GM12878 (cell line): ENCODE results near the gene CNOT6L. TPM values are rescaled to one million over a fixed set of nuclear protein-coding genes. Genes with fewer than 3 reads are reported as not detected.

ENCODE experiments used
- BCL3 ChIP-seq: IDR thresholded peaks from 2 replicates; pipeline ENCODE4 v1.6.1; 2011; ENCODE audit warnings: borderline replicate concordance, low read depth, mild to moderate bottlenecking, moderate library complexity, low read length; ENCODE audit not compliant: insufficient read depth, poor library complexity, severe bottlenecking
- BHLHE40 ChIP-seq, 2 experiments: fragments of 450-650 bp in 1 of 2; IDR thresholded peaks; 2 replicates each; pipeline ENCODE4 v1.6.1; 2011 to 2017; ENCODE audit warnings: low read depth in 2 of 2, borderline replicate concordance in 1 of 2, improper control_type of control experiment in 1 of 2, low read length in 1 of 2, mild to moderate bottlenecking in 1 of 2
- CEBPZ ChIP-seq: fragments of 150-350 bp; IDR thresholded peaks from 2 replicates; pipeline ENCODE4 v1.6.1; 2016; ENCODE audit warnings: low read depth, low read length
- CHD2 ChIP-seq: IDR thresholded peaks from 2 replicates; pipeline ENCODE4 v1.6.1; 2011; ENCODE audit warnings: low read depth, low read length, improper control_type of control experiment, borderline replicate concordance
- EGR1 ChIP-seq, 2 experiments: IDR thresholded peaks; 1 replicate in 1 of 2; 2 replicates in 1 of 2; pipeline ENCODE4 v1.6.1; 2011 to 2012; ENCODE audit warnings: low read depth in 2 of 2, low read length in 2 of 2, borderline replicate concordance in 1 of 2, mild to moderate bottlenecking in 1 of 2, moderate library complexity in 1 of 2
- EZH2 ChIP-seq: IDR thresholded peaks from 2 replicates; pipeline ENCODE4 v1.6.1; 2012; ENCODE audit warnings: low read depth, mild to moderate bottlenecking, control low read depth, inconsistent platforms, low read length, borderline replicate concordance; ENCODE audit not compliant: control insufficient read depth
- GATAD2B ChIP-seq: fragments of 450-650 bp; conservative IDR thresholded peaks from 2 replicates; pipeline ENCODE4 v1.6.1; 2017; ENCODE audit warnings: low read depth, mild to moderate bottlenecking, moderate library complexity
- LARP7 ChIP-seq: fragments of 450-650 bp; IDR thresholded peaks from 2 replicates; pipeline ENCODE4 v1.6.1; 2017; ENCODE audit warnings: mild to moderate bottlenecking
- MEF2A ChIP-seq: IDR thresholded peaks from 2 replicates; pipeline ENCODE4 v1.6.1; 2011; ENCODE audit warnings: low read depth, mild to moderate bottlenecking, low read length, moderate library complexity; ENCODE audit not compliant: insufficient read depth
- MLLT1 ChIP-seq: fragments of 450-650 bp; IDR thresholded peaks from 2 replicates; pipeline ENCODE4 v1.6.1; 2016; ENCODE audit warnings: mild to moderate bottlenecking
- MTA2 ChIP-seq: fragments of 450-650 bp; IDR thresholded peaks from 2 replicates; pipeline ENCODE4 v1.6.1; 2016; ENCODE audit warnings: low read depth, mild to moderate bottlenecking, moderate library complexity
- MXI1 ChIP-seq: fragments of 150-350 bp; IDR thresholded peaks from 2 replicates; pipeline ENCODE4 v1.6.1; 2011; ENCODE audit warnings: low read depth, mild to moderate bottlenecking, inconsistent platforms, low read length, improper control_type of control experiment
- MYC ChIP-seq: IDR thresholded peaks from 2 replicates; pipeline ENCODE4 v1.6.1; 2011; ENCODE audit warnings: mild to moderate bottlenecking, low read length, moderate library complexity, inconsistent platforms; ENCODE audit not compliant: insufficient read depth, insufficient replicate concordance, insufficient read length, severe bottlenecking
- NR2F1 ChIP-seq: fragments of 450-650 bp; conservative IDR thresholded peaks from 2 replicates; pipeline ENCODE4 v1.6.1; 2017; ENCODE audit warnings: mild to moderate bottlenecking
- POLR2A ChIP-seq: IDR thresholded peaks from 2 replicates; pipeline ENCODE4 v1.6.1; 2011; ENCODE audit warnings: low read depth, mild to moderate bottlenecking, low read length
- POLR2AphosphoS5 ChIP-seq: IDR thresholded peaks from 2 replicates; pipeline ENCODE4 v1.6.1; 2011; ENCODE audit warnings: mild to moderate bottlenecking, low read length, inconsistent platforms
- SMAD5 ChIP-seq: IDR thresholded peaks from 2 replicates; pipeline ENCODE4 v1.6.1; 2016; ENCODE audit warnings: antibody characterized with exemption, low read depth
- SP1 ChIP-seq: IDR thresholded peaks from one replicate; pipeline ENCODE4 v1.6.1; 2011; ENCODE audit warnings: low read depth, low read length
- TAF1 ChIP-seq: IDR thresholded peaks from 2 replicates; pipeline ENCODE4 v1.6.1; 2011; ENCODE audit warnings: mild to moderate bottlenecking, low read depth, low read length, borderline replicate concordance
- TCF12 ChIP-seq: IDR thresholded peaks from 2 replicates; pipeline ENCODE4 v1.6.1; 2011; ENCODE audit warnings: low read depth, mild to moderate bottlenecking, low read length
- ZNF217 ChIP-seq: fragments of 450-650 bp; IDR thresholded peaks from 2 replicates; pipeline ENCODE4 v1.6.1; 2017; ENCODE audit warnings: antibody characterized with exemption, mild to moderate bottlenecking
- polyA plus RNA-seq, 11 experiments: library from polyadenylated mRNA; depleted of rRNA in 4 of 11; unstranded in 6 of 11; stranded (reverse) in 5 of 11; fragments of >200 nt; fragmentation: Nextera tagmentation in 4 of 11; fragmentation: Illumina TruSeq in 1 of 11; extraction: Ambion mirVana in 4 of 11; extraction: Trizol in 1 of 11; gene quantifications; 1 replicate in 1 of 11; 2 replicates in 10 of 11; pipeline versions ENCODE4 v1.2.1 to v1.2.3, GENCODE V29; 2011 to 2016; ENCODE audit warnings: inconsistent platforms in 2 of 11, missing spikeins in 2 of 11, low read depth in 1 of 11
- total RNA-seq, 4 experiments: library from RNA; depleted of rRNA in 3 of 4; stranded (reverse); fragments of >200 nt in 3 of 4; fragmentation: Illumina TruSeq in 1 of 4; extraction: Trizol in 1 of 4; gene quantifications; 2 replicates each; pipeline versions ENCODE4 v1.2.1 to v1.2.3, GENCODE V29; 2013 to 2021

Gene CNOT6L
- total and polyA plus RNA-seq, 10 of the 15 experiments (the other 5 are each of a cell fraction or from before 2014, with no cell fraction given): 1.1 to 10.0 (median 3.0) TPM

- TF ChIP-seq CHD2 (no peak), EZH2 (no peak), POLR2AphosphoS5 (no peak), POLR2A (peak; percentile 63; the same call in 1 of the 2 replicates), BHLHE40 (IDR thresholded peaks at IDR 0.05; ENCODE audit: borderline replicate concordance in 1 of 2, low read depth in 2 of 2, low read length in 1 of 2) (peak in 1 of 2 experiments; percentile 66; a peak in 2 of 4 replicates), MLLT1 (0 out of 2 replicates have a peak, but pooled peaks have one; percentile 14), GATAD2B (peak; percentile 69), NR2F1 (peak; percentile 46), MTA2 (no peak), CEBPZ (no peak), LARP7 (peak; percentile 63), EGR1 (IDR thresholded peaks at IDR 0.05; ENCODE audit: borderline replicate concordance in 1 of 2, low read depth in 2 of 2, low read length in 2 of 2) (peak in 1 of 2 experiments; percentile 64; a peak in 1 of 3 replicates), SMAD5 (no peak), TCF12 (0 out of 2 replicates have a peak, but pooled peaks have one; percentile 25), BCL3 (peak; percentile 12), SP1 (no peak), TAF1 (peak; percentile 27; the same call in 1 of the 2 replicates), MYC (peak; percentile 34), ZNF217 (peak; percentile 76), MXI1 (peak; percentile 51; the same call in 1 of the 2 replicates), MEF2A (0 out of 2 replicates have a peak, but pooled peaks have one; percentile 3)
Observed at GRCh38 chr4:77818602-77819403, at the start of gene CNOT6L (continued).
